Renal pelvis (tissue), 4 donors: ENCODE measurements around the gene MATN3. TPM values are rescaled to one million over a fixed set of nuclear protein-coding genes. Genes with fewer than 3 reads are reported as not detected.

Source experiments
- DNase-seq: peaks from one replicate; pipeline ENCODE4 v3.0.0-alpha.2; 2013
- polyA plus RNA-seq, 3 donors: library from polyadenylated mRNA; unstranded; fragments of 120-200 nt; gene quantifications; one replicate each; pipeline ENCODE4 v1.2.1, GENCODE V29; 2013; ENCODE audit not compliant: insufficient read length in 3 of 3

MATN3 gene
- polyA plus RNA-seq, 3 donors, result 2.5 to 3.1 (median 3.0) TPM

GRCh38 chr2:20040489-20041172, 28.2 kb upstream of the MATN3 start:
- DNase-seq, result no peak

DNA sequence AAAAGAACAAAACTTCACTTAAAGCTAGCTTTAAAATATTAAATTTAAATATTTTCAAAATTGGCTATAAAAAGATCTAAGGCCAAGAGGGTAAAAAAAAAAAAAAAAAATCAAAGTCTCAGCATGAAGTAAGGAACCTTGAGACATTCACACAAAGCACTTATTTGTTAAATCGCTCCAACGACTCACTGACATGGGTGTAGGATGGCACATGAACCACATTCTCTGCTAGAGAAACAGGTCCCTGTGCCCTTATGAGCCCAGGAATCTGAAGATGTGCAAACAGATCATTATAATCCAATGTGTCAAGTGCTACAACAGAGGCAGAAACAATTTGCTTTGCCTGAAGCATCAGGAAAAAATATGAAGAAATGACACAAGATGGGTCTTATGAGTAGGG, 25.2 kb upstream of the MATN3 start:
- DNase-seq, result no peak

DNA sequence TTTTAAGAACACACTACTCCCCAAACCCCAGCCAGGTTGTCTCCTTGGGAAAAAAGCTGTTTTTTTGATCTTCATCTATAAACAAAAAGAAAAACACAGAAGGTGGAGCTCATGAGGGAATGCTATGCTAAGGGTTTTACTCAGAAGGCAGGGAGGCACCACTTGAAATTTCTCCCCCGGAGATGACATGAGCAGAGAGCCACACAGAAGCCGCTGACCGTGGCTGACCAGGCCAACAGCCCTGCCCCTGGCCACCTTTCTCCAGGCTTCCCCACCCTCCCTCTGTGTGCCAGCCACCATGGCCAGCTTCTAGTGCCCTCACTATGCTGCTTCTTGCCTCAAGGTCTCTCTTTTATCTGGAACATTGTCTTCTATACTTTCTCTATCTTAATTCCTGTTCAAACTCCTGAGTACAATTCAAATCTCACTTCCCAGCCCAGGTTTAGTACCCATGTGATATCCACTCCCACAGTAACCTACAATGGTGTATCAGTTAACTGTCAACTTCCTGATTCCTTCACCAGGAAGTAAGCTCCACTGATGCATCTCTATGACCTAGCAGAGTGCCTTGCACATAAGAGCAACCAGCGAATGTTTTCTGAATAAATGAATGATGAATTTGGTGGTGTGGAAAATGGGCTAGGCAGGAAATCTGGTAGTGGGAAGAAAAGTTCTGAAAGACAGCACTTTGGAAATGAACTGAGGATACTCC, 23.6 kb upstream of the MATN3 start:
- no peak for DNase-seq

DNA sequence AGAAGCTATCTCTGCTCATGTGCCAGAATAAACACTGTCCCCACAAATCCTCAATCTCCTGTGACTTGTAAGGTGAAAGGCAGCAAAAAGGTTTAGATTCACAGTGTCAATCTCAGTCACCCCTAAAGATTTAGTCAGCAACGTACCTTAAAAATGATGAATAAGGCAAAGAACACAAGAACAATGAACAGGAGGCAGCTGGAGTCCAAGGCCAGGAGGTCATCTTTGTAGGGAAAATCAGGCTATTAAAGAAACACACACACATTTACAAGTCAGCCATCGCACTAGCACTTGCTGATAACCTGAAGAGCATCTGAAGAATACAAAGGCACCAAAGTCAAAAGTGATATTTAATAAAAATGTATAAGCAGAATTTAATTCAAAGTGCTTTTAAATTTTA, 22.4 kb upstream of the MATN3 start:
- no peak for DNase-seq

- no peak for DNase-seq
These were observed 21.8 kb upstream of the MATN3 start for GRCh38 chr2:20034218-20034617.

GRCh38 chr2:20033322-20033721, 20.9 kb upstream of the MATN3 start:
- no peak for DNase-seq

DNA sequence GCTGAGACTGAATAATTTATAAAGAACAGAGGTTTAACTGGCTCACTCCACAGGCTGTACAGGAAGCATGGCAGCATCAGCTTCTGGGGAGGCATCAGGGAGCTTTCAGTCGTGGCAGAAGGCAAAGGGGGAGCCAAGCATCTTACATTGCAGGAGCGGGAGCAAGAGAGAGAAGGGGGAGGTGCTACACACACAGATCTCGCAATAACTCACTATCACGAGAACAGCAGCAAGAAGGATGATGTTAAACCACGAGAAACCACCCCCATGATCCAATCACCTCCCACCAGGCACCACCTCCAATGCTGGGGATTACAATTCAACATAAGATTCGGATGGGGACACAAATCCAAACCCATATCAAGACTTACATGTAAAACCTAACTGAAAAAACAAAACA, 17.8 kb upstream of the MATN3 start:
- DNase-seq, result no peak

DNA sequence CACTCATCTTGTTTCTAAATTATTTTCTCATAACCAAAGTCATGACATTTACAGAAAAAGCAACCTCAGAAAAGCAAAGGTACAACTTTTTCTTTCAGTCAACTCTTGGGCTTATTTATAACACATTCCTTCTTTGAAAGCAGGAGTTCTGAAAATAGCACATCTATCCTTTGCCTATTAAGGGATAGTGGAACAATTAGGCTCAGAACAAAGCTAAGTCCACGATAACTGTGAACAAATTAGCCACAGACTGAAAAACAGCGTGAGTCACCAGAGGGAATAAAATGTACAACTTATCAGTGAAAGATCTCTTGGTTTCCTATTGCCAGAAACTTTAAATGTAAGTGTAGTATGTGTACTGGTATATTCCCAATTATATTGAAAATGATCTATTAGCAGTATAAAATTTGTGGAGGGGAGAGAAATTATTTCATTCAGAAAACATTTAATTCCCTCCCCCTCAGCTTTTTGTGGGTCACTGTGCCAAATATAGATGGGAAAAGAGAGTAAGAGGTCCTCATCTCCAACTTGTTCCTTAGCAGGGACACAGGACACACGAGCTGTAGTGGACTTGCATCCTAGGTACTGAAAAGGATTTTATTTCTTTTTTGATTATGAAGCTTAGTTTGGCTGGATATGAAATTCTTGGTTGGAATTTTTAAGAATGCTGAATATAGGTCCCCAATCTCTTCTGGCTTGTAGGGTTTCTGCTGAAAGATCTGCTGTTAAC, 15.4 kb upstream of the MATN3 start:
- DNase-seq, result no peak

DNA sequence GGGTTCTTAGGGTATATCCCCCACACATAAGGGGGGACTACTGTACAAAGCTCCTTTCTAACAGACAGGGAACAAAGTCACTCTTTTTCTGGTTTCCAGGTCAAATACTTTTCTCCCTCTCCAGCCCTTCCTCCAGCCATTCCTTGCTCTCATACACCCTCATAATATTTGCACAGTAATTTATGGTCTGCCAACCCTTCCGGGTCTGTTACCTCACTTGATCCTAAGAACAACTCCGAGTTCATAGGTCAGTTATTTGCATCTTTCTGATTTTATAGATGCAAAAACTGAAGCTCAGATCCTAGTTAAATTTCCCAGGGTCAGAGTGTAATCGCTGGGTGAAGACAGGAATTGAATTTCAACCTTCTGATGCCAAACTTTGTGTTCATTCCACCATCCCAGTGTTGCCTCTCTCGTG, 14.8 kb upstream of the MATN3 start:
- no peak for DNase-seq

- DNase-seq, result no peak
These were observed 12.8 kb upstream of the MATN3 start for GRCh38 chr2:20025065-20025786.

- DNase-seq, result no peak
These were observed 11.2 kb upstream of the MATN3 start for GRCh38 chr2:20023688-20024087.

- no peak for DNase-seq
These were observed 9.0 kb upstream of the MATN3 start for GRCh38 chr2:20021405-20022009.

- no peak for DNase-seq
These were observed 7.3 kb upstream of the MATN3 start for GRCh38 chr2:20019747-20020146.

DNA sequence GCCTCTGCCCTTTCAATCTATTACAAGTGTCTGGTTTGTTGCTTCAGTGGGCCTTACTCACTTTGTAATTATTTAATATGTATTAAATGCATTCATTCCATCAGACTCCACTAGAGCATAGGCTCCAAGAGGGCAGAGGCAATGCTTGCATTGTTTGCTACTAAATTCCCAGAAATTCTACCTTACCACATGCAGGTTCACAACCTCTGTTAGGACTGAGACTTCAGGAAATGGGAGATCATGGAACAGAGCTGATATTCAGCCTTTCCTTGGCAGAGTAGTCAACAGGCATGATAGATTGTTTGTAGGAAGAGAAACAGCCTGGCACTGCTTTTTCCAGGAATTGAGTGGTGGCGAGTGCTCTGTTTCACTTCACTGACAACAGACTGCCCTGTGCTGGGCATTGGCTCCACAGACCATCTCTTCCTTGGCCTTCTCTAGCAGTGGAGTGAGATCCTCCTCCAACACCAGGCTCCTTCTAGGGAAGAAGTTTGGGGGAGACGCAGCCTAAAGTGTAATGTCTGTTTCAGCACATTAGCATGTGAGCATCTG, 6.2 kb upstream of the MATN3 start:
- DNase-seq, result no peak

DNA sequence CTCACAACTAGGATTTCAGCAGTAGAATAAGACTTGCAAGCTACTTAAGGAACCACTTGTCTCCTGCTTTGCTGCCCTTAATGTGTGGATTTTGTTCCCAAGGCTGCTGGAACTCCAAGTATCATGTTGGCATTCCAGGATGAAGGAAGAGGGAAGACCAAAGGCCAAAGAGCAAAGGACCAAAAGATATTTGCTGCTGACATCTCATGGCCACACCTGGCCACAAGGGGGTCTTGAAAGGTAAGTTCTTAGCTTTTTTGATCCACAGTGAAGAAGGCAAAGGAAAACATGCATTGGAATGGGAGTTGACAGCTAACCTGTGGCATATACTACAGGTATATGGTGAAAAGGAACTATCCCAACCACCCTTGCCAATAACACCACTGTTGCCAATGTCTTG, 3.9 kb upstream of the MATN3 start:
- no peak for DNase-seq

DNA sequence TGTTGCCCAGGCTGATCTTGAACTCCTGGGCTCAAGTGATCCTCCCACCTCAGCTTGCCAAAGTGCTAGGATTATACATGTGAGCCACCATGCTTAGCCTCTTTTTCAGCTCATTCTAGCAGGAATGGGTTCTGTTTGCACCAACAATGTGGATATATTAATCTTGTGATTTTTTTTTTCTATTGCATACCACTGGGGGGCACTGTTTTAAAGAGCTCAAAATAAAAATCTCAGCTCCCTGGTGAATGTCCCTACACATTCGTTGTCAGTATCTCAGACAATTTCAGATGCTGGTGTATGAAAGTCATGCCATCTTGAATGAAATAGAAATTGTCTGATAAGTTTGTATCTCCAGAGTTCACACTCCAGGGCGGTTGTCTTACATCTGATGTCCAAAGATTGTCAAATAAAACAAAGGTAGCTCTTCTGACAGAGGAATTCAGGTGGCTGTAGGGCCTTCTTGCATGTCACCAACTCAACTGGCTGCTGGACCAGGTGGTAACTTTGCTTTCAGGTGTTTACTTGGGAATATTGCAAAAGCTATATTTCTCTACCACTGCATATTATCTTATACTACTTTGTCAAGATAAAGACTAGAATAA, 3.1 kb upstream of the MATN3 start:
- DNase-seq, result peak; percentile 59

- no peak for DNase-seq
These were observed 820 bp upstream of the MATN3 start for GRCh38 chr2:20013126-20013849.

GRCh38 chr2:20012032-20012281, 511 bp downstream of the MATN3 start:
- no peak for DNase-seq

DNA sequence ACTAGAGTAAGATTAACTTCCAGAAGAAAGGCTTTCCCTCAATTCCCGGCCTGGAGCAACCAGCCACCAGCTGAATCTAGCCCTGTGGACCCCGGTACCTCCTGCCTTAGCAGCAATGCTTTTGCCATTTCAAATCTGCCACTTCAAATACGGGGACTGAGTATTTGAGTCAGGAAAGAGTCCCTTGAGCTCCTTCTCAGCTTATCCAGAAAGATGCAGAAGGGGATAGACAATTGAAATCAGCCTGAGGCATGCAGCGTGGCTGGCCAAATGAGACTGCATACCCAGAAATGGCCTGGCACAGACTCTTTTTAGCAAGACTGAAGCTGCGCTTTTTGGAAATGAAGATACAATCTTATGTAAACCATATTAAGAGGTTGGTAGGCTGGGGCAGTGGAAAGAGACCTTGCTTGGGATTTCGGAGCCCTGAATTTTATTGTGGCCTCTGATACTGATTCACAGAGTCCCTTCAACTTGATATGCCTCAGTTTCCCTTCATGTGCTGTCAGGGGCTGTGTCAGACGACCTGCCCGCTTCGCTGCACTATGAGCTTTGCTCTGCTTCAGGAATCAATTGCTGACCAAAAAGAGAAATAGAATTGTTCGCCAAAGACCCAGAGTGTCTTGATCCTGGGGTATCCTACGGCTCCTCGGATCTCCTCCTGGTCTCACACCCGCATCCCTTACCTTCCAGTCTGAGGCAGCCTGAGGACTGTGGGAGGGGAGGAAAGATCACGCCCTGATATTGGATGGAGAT, 1.0 kb downstream of the MATN3 start:
- no peak for DNase-seq

GRCh38 chr2:20008703-20009102, 3.8 kb downstream of the MATN3 start:
- no peak for DNase-seq
